Dedifferentiated amniotic fluid mesenchymal stem cell (primary cell): ENCODE results near the gene EAPP.
"Not testable (repeated sequence)": the region's sequence is repeated elsewhere in the genome, so short reads cannot be mapped to it uniquely, and the experiment has no call there.

Experiments used
- DNase-seq: peaks from one replicate; pipeline ENCODE4 v3.0.0-alpha.2; 2016; ENCODE audit errors: extremely low spot score

The EAPP gene

DNA sequence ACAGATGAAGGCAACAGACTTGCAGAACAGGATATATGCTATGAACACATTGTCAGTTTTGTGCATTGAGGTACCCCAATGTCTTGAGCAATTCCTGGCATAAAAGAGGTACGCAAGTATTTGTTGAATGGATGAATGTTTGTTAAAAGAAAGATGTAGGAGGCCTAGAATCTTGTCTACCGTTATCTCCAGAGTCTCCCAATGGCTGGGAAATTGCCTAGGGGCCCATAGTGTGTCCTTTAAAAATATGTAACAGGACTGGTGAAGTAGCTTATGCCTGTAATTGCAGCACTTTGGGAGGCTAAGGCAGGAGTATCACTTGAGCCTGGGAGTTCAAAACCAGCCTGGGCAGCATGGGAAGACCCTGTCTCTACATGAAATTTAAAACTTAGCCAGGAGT, 57.0 kb downstream of the EAPP start:
- DNase-seq, result no peak

DNA sequence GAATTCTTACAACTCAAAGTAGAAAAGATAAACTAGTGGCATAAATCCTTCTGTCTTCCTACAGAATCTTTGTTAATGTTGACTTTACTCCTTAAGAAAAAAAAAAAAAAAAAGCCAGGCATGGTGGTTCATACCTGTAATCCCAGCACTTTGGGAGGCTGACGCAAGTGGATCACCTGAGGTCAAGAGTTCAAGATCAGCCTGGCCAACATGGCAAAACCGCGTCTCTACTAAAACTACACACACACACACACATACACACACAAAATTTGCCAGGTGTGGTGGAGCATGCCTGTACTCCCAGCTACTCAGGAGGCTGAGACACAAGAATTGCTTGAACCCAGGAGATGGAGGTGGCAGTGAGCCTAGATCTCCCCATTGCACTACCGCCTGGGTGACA, 59.8 kb downstream of the EAPP start:
- no peak for DNase-seq

DNA sequence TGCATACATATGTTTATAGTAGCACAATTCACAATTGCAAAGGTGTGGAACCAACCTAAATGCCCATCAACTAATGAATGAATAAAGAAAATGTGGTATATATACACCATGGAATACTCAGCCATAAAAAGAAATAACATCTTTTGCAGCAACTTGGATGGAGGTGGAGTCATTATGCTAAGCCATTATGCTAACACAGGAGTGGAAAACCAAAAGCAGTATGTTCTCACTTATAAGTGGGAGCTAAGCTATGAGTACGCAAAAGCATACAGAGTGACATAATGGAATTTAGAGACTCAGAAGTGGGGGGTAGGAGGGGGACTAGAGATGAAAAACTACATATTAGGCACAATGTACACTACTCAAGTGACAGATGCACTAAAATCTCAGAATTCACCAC, 61.2 kb downstream of the EAPP start:
- no peak for DNase-seq

DNA sequence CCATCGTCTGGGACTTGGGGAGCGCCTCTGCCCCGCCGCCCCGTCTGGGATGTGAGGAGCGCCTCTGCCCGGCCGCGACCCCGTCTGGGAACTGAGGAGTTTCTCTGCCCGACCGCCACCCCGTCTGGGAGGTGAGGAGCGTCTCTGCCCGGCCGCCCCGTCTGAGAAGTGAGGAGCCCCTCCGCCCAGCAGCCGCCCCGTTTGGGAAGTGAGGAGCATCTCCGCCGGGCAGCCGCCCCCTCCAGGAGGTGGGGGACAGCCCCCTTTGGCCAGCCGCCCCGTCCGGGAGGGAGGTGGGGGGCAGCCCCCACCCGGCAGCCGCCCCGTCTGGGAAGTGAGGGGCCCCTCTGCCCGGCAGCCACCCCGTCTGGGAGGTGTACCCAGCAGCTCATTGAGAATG, 63.5 kb downstream of the EAPP start:
- not testable (repeated sequence) for DNase-seq

DNA sequence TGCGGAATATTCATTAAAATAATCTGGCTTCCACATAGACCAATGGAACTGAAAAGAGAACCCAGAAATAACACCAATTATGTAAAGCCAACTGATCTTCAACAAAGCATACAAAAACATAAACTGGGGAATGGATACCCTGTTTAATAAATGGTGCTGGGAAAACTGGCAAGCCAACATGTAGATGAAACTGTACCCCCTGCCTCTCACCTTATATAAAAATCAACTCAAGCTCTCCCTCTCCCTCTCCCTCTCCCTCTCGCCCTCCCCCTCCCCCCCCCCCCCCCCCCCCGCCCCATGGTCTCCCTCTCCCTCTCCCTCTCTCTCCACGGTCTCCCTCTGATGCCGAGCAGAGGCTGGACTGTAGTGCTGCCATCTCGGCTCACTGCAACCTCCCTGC, 64.3 kb downstream of the EAPP start:
- no peak for DNase-seq

DNA sequence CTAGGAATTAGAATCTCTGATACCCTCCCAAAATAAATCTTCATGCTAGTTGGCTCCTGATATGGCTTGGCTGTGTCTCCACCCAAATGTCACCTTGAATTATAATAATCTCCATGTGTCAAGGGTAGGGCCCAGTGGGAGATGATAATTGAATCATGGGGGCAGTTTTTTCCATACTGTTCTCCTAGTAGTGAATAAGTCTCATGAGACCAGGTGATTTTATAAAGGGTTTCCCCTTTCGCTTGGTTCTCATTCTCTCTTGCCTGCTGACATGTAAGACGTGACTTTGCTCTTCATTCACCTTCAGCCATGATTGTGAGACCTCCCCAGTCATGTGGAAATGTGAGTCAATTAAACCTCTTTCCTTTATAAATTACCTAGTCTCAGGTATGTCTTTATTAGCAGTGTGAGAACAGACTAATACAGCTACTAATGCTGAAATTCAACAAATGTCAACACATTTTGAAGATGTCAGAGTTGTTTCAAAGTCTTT, 65.3 kb downstream of the EAPP start:
- DNase-seq, result no peak

DNA sequence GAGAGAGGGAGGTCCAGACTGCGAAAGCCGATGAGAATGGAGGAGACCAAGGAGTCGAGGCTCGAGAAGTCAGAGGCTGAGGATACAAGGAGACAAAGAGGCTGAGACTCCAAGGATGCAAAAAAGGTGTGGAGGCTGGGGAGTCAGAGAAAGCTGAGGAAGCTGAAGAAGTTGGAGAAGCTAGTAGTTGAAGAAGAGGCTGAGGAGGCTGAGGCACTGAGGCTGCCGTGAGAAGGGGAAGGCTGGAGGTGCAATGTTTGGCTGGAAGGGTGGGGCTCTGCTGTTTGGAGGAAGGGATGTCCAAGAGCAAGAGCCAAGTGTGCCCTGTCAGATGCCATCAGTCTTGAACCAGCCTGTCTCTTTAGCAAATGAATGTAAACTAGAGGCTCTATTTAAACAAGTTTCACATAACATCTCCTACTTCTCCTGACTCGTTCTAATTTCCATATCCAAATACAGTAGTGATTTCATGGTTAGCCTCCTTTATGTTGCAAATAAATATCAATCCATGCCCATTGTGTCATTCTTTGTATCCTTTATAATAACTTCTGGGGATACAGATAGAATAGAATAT, 66.7 kb downstream of the EAPP start:
- no peak for DNase-seq

DNA sequence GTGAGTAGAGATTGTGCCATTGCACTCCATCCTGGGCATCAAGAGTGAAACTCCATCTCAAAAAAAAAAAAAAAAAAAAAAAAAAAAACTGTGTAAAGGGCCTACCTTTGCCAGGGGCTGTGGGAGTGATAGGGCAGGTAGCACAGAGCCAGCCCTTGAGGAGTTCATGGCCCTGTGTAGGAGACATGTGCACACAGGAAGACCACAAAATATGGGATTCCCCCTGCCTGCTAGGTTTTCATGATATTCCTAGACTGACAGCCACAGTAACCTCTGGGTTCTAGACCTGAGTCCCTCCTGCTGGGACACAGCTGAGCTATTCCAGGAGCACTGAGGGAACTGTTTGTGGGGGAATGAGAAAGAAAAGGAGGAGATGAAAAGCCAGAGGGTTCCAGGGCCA, 69.2 kb downstream of the EAPP start:
- no peak for DNase-seq

DNA sequence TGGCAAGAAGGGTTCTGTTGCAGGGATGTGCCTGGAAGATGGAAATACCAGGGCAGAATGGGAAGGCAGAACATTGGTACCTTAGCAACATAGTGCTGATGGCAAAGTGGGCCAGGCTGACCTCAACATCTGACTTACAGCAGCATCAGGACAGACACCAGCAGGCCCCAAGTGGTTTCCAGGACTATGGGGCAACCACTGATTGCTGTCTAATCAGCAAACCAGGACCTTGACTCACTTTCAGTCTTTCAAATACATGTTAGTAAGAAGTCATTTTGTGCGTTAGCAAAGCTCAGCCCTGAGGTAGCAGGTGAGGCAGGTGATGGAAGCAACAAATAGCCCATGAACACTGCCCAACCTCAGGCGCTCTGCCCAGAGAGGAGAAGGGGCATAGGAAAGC, 72.8 kb downstream of the EAPP start:
- no peak for DNase-seq
